ENCODE results near the gene SPAG7.
"Not testable (repeated sequence)": the region's sequence is repeated elsewhere in the genome, so short reads cannot be mapped to it uniquely, and the experiment has no call there.

The SPAG7 gene

GRCh38 chr17:4935650-4936049 is 32.0 kb downstream of the SPAG7 start:
- DNase-seq, result no peak

DNA sequence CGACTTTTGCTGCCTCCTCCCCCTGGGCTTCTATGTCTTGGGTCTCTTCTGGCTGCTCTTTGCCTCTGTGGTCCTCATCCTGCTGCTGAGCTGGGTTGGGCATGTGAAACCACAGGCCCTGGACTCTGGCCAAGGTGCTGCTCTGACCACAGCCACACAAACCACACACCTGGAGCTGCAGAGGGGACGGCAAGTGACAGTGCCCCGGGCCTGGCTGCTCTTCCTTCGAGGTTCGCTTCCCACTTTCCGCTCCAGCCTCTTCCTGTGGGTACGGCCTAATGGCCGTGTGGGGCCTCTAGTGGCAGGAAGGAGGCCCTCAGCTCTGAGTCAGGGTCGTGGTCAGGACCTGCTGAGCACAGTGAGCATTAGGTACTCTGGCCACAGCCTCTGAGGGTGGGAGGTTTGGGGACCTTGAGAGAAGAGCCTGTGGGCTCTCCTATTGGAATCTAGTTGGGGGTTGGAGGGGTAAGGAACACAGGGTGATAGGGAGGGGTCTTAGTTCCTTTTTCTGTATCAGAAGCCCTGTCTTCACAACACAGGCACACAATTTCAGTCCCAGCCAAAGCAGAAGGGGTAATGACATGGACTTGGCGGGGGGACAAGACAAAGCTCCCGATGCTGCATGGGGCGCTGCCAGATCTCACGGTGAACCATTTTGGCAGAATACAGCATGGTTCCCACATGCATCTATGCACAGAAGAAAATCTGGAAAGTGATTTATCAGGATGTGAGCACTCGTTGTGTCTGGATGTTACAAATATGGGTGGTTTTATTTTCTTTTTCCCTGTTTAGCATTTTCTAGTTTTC is 33.2 kb downstream of the SPAG7 start:
- DNase-seq, result no peak

DNA sequence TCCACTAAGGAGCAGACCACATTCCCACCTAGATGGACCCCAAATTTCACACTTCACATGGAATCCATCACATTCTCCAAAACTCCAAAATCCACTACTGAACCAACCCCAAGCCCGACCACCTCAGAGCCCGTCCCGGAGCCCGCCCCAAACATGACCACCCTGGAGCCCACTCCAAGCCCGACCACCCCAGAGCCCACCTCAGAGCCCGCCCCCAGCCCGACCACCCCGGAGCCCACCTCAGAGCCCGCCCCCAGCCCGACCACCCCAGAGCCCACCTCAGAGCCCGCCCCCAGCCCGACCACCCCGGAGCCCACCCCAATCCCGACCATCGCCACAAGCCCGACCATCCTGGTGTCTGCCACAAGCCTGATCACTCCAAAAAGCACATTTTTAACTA is 34.0 kb downstream of the SPAG7 start:
- DNase-seq, result no peak

GRCh38 chr17:4932756-4933155 is 34.9 kb downstream of the SPAG7 start:
- no peak for DNase-seq

GRCh38 chr17:4931963-4932362 is 35.7 kb downstream of the SPAG7 start, which contains the start of gene GP1BA:
GP1BA (plus strand) TSS chr17:4932277; CDS start chr17:4932605, 328 bp downstream.
- no peak for DNase-seq

DNA sequence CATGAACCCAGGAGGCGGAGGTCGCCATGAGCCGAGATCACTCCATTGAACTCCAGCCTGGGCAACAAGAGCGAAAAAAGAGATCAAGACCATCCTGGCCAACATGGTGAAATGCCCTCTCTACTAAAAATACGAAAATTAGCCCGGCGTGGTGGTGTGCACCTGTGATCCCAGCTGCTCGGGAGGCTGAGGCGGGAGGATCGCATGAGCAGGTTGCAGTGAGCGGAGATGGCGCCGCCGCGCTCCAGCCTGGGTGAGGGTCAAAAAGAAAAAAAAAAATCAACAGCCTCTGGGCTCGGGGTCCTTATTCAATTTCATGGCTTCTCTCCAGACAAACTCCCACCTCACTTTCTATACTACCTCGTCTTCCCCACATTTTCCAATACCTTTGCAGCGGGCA is 38.7 kb downstream of the SPAG7 start:
- DNase-seq, result no peak

DNA sequence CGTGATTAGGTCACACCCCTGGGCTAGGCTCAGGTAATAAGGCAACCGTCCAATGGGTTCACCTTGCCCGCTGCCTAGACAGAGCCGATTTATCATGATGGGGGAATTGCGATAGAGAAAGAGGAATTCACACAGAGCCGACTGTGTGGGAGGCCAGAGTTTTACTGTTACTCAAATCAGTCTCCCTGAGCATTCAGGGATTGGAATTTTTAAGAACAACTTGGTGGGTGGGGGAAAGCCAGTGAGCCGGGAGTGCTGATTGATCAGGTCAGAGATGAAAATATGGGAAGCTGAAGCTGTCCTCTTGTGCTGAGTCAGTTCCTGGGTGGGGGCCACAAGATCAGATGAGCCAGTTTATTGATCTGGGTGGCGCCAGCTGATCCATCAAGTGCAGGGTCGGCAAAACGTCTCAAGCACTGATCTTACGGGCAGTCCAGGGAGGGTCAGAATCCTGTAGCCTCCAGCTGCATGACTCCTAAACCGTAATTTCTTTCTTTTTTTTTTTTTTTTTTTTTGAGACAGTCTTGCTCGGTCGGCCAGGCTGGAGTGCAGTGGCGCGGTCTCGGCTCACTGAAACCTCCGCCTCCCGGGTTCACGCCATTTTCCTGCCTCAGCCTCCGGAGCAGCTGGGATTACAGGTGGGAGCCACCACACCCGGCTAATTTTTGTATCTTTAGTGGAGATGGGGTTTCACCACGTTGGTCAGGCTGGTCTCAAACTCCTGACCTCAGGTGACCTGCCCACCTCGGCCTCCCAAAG is 40.9 kb downstream of the SPAG7 start:
- not testable (repeated sequence) for DNase-seq

- DNase-seq, result no peak
These were observed 46.3 kb downstream of the SPAG7 start for GRCh38 chr17:4921320-4921719.

- DNase-seq, result no peak
These were observed 47.1 kb downstream of the SPAG7 start for GRCh38 chr17:4920351-4921048.

DNA sequence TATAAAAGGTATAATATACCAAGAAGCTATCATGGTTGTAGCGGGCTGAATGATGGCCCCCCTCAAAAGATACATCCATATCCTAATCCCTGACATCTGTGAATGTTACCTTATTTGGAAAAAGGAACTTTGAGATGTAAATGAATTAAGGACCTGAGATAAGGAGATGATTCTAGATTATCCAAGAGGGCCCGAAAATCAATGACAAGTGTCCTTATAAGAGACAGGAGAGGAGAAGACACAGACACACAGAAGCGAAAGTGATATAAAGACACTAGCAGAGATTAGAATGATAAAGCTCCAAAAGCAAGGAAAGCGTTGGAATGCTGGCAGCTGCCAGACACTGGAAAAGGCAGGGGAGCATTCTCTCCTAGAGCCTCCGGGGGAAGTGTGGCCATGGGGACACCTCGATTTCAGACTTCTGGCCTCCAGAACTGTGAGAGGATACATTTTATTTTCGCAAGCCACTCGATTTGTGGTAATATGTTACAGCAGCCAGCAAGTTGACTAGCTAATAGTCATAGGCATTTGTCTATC is 48.0 kb downstream of the SPAG7 start:
- no peak for DNase-seq

- DNase-seq, result not testable (repeated sequence)
These were observed 53.1 kb downstream of the SPAG7 start for GRCh38 chr17:4914551-4914950.

DNA sequence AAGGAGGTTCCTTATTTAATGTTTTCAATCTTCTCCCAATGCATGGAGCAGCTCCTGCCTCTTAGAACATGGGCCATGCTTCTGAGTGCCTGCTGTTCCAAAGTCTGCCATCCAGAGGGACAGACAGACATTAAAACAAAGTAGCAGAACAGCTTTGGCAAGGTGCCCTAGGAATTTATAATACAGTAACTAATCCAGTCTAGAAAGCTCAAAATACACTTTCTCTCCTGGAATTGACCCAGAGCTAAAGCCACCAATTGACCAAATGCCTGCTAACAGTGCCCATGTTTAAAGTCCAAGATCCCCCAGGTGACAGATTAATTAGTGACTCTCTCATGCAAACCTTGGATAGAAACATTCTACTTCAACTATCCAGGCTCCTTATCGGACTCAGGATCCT is 53.6 kb downstream of the SPAG7 start:
- no peak for DNase-seq

All from stimulated activated CD4-positive, alpha-beta T cell treated with anti-CD3 and anti-CD28 coated beads, Interleukin-12 subunit alpha, Interleukin-12 subunit beta, amount 100 ng/mL, for 4 hours (primary cell).